Vagina (tissue), 2 donors: Measurements from ENCODE around the gene PKD1L1.

Source experiments
- CTCF ChIP-seq, 3 experiments: fragments of 450-650 bp in 2 of 3; fragments of 200-600 bp in 1 of 3; sonication (generic) in 1 of 3; IDR thresholded peaks; one replicate each; pipeline ENCODE4 v1.5.1; 2017 to 2019; ENCODE audit warnings: antibody characterized with exemption in 3 of 3, mild to moderate bottlenecking in 2 of 3, moderate library complexity in 2 of 3
- POLR2A ChIP-seq, 2 donors: fragments of 450-650 bp; IDR thresholded peaks; one replicate each; pipeline ENCODE4 v1.6.1; 2017; ENCODE audit warnings: antibody characterized with exemption in 2 of 2, mild to moderate bottlenecking in 2 of 2, moderate library complexity in 2 of 2
- POLR2AphosphoS5 ChIP-seq, 2 donors: sonication (generic); formaldehyde crosslinking; IDR thresholded peaks; one replicate each; pipeline ENCODE4 v1.9.0; 2017; ENCODE audit warnings: antibody characterized with exemption in 2 of 2, mild to moderate bottlenecking in 2 of 2, low read depth in 1 of 2; ENCODE audit not compliant: insufficient read depth in 1 of 2

GRCh38 chr7:47978790-47979144 is 30.5 kb upstream of the PKD1L1 start:
- no peak for TF ChIP-seq CTCF (IDR thresholded peaks at IDR 0.05)
- no peak for TF ChIP-seq POLR2A (IDR thresholded peaks at IDR 0.05)
- TF ChIP-seq POLR2AphosphoS5 (IDR thresholded peaks at IDR 0.05; ENCODE audit: insufficient read depth in 1 of 2, low read depth in 1 of 2): no peak
